K562 (cell line): ENCODE data around the gene IRX6. TPM values are rescaled to one million over a fixed set of nuclear protein-coding genes. Genes with fewer than 3 reads are reported as not detected.

Experiments
- ATAC-seq: fragments of 200-7000 bp; cut with Tn5 transposase; 3 replicates; pipeline ENCODE4 v1.9.1; 2020; ENCODE audit warnings: moderate library complexity
- BruUV-seq: library from RNA; stranded (reverse); fragments of 400-500 nt; replicated peaks from 2 replicates; lab custom pipeline; 2021; lab: Mats Ljungman, UMichigan
- CTCF ChIA-PET: fragments of 300-600 bp; formaldehyde crosslinking; extraction: SDS; loops from one replicate; lab custom pipeline; 2021; ENCODE audit warnings: low intra/inter-chr PET ratio; lab: Yijun Ruan, JAX
- POLR2A ChIA-PET: fragments of 300-600, 350-650 bp; sonication (Branson Sonifier 250); formaldehyde crosslinking; extraction: SDS; loops from one replicate; lab custom pipeline; 2021; ENCODE audit warnings: antibody characterized with exemption, inconsistent platforms; lab: Yijun Ruan, JAX
- DNase-seq, 4 experiments: peaks; one replicate each; pipeline versions ENCODE4 v3.0.0 to v3.0.0-alpha.2; 2011 to 2018; ENCODE audit warnings: low spot score in 3 of 4, mixed read lengths in 3 of 4; ENCODE audit errors: extremely low read depth in 1 of 4
- FAIRE-seq: peaks from 2 replicates; lab custom pipeline; 2011; peaks lifted over from hg19 to GRCh38; lab: Jason Lieb, UNC
- H2AFZ ChIP-seq: 2 replicates; pipeline ENCODE4 v1.6.0; 2011; ENCODE audit warnings: low read depth, low read length, control low read depth, inconsistent platforms
- H3K27ac ChIP-seq: fragments of 200-600 bp; 3 replicates; pipeline ENCODE4 v1.8.0; 2011; ENCODE audit warnings: low read depth, mild to moderate bottlenecking, control low read depth, inconsistent platforms, low read length, moderate library complexity, mixed read lengths; ENCODE audit errors: extremely low read depth
- H3K27me3 ChIP-seq, 2 experiments: fragments of 300-600 bp in 1 of 2; 2 replicates in 1 of 2; 3 replicates in 1 of 2; pipeline versions ENCODE4 v1.6.0 to v1.8.0; 2011; ENCODE audit warnings: inconsistent platforms in 2 of 2, low read length in 2 of 2, mild to moderate bottlenecking in 1 of 2, mixed read lengths in 1 of 2, moderate library complexity in 1 of 2; ENCODE audit not compliant: control insufficient read depth in 2 of 2, insufficient read depth in 2 of 2
- H3K36me3 ChIP-seq: fragments of 300-600 bp; 3 replicates; pipeline ENCODE4 v1.8.0; 2011; ENCODE audit warnings: mild to moderate bottlenecking, low read length, inconsistent platforms; ENCODE audit not compliant: control insufficient read depth, insufficient read depth
- H3K4me1 ChIP-seq, 2 experiments: fragments of 200-600 bp in 1 of 2; replicated peaks in 1 of 2; 2 replicates in 1 of 2; 3 replicates in 1 of 2; pipeline versions ENCODE4 v1.5.1 to v1.8.0; 2011; ENCODE audit warnings: inconsistent platforms in 2 of 2, low read length in 2 of 2, mild to moderate bottlenecking in 1 of 2, mixed read lengths in 1 of 2, moderate library complexity in 1 of 2; ENCODE audit not compliant: control insufficient read depth in 2 of 2, insufficient read depth in 2 of 2
- H3K4me2 ChIP-seq: 2 replicates; pipeline ENCODE4 v1.6.1; 2011; ENCODE audit warnings: low read length, control low read depth, inconsistent platforms, mixed read lengths; ENCODE audit not compliant: insufficient read depth
- H3K4me3 ChIP-seq: fragments of 200-600 bp; sonication (generic), shearing (Covaris generic); 2 replicates; pipeline ENCODE4 v1.5.1; 2016; ENCODE audit warnings: control low read depth, inconsistent platforms
- H3K79me2 ChIP-seq: fragments of 200-600 bp; 3 replicates; pipeline ENCODE4 v1.8.0; 2011; ENCODE audit warnings: low read length, inconsistent platforms; ENCODE audit not compliant: control insufficient read depth, insufficient read depth
- H3K9ac ChIP-seq, 2 experiments: 2 replicates each; pipeline versions ENCODE4 v1.6.0 to v1.6.1; 2011; ENCODE audit warnings: low read depth in 2 of 2, low read length in 2 of 2, control low read depth in 1 of 2, inconsistent platforms in 1 of 2, mild to moderate bottlenecking in 1 of 2, mixed read lengths in 1 of 2; ENCODE audit not compliant: insufficient read depth in 1 of 2
- H3K9me1 ChIP-seq: one replicate; pipeline ENCODE4 v1.6.0; 2011; ENCODE audit warnings: inconsistent platforms, mild to moderate bottlenecking, low read length, moderate library complexity; ENCODE audit not compliant: control insufficient read depth, insufficient read depth
- H3K9me3 ChIP-seq: replicated peaks from 2 replicates; pipeline ENCODE4 v1.5.1; 2011; ENCODE audit warnings: low read depth, low read length, inconsistent platforms; ENCODE audit not compliant: control insufficient read depth, insufficient read depth
- H4K20me1 ChIP-seq: replicated peaks from 2 replicates; pipeline ENCODE4 v1.6.1; 2011; ENCODE audit warnings: low read length, inconsistent platforms, mixed read lengths; ENCODE audit not compliant: control insufficient read depth, insufficient read depth
- FOXK2 ChIP-seq, 2 experiments: fragments of 450-650 bp; IDR thresholded peaks in 1 of 2; conservative IDR thresholded peaks in 1 of 2; 2 replicates each; pipeline ENCODE4 v1.6.1; 2016; ENCODE audit warnings: low read depth in 2 of 2, mild to moderate bottlenecking in 1 of 2
- HNRNPUL1 ChIP-seq: fragments of 200-400 bp; formaldehyde crosslinking; IDR thresholded peaks from 2 replicates; pipeline ENCODE4 v1.6.1; 2017; ENCODE audit warnings: low read length
- NR2C1 ChIP-seq, 2 experiments: fragments of 450-650 bp; IDR thresholded peaks; 2 replicates each; pipeline ENCODE4 v1.6.1; 2017; ENCODE audit warnings: mild to moderate bottlenecking in 2 of 2, antibody characterized with exemption in 1 of 2, inconsistent platforms in 1 of 2, missing compliant biosample characterization in 1 of 2, missing genetic modification characterization in 1 of 2
- ZNF124 ChIP-seq: sonication (generic); formaldehyde crosslinking; IDR thresholded peaks from 2 replicates; pipeline ENCODE4 v1.8.1; 2022; ENCODE audit warnings: missing genetic modification reagents
- ZNF318 ChIP-seq, 2 experiments: fragments of 450-650 bp; IDR thresholded peaks; 2 replicates each; pipeline ENCODE4 v1.6.1; 2016; ENCODE audit warnings: mild to moderate bottlenecking in 2 of 2, borderline replicate concordance in 1 of 2, low read depth in 1 of 2, moderate library complexity in 1 of 2
- WGBS: fragments of 100-300 bp; shearing (Covaris generic); methylation state at CpG from one replicate; pipeline ENCODE4 v1.1.6; 2016; ENCODE audit warnings: low coverage, mixed read lengths; ENCODE audit not compliant: insufficient coverage; ENCODE audit errors: missing lambda C conversion rate; 5-methylcytosine and 5-hydroxymethylcytosine counted together
- in situ Hi-C: fragments of 300-500 bp; cut with MboI; formaldehyde crosslinking; loops from 4 replicates; pipeline ENCODE4 v1.15.0; 2018; ENCODE audit warnings: inconsistent platforms, mixed read lengths
- intact Hi-C: fragments of 100-400 bp; cut with micrococcal nuclease; formaldehyde crosslinking; loops from 2 replicates; pipeline ENCODE4 v1.14.2; 2022
- polyA plus RNA-seq, 8 experiments: library from polyadenylated mRNA; depleted of rRNA in 4 of 8; stranded (reverse) in 5 of 8; unstranded in 3 of 8; fragments of >200 nt; fragmentation: Nextera tagmentation in 2 of 8; fragmentation: Illumina TruSeq in 1 of 8; extraction: Ambion mirVana in 2 of 8; extraction: Trizol in 1 of 8; gene quantifications; 2 replicates each; pipeline versions ENCODE4 v1.2.1 to v1.2.3, GENCODE V29; 2011 to 2014; ENCODE audit warnings: inconsistent platforms in 1 of 8, missing spikeins in 1 of 8
- total RNA-seq, 7 experiments: library from RNA; depleted of rRNA in 6 of 7; stranded (reverse); fragments of >200 nt in 6 of 7; fragmentation: Illumina TruSeq in 2 of 7; extraction: Trizol in 2 of 7; gene quantifications; 2 replicates each; pipeline versions ENCODE4 v1.2.1 to v1.2.3, GENCODE V29; 2011 to 2021; ENCODE audit warnings: low replicate concordance in 1 of 7

The IRX6 gene
- total and polyA plus RNA-seq, 9 of the 15 experiments (the other 6 are each of a cell fraction or from before 2014, with no cell fraction given): 0.07 to 0.29 (median 0.14) TPM; not detected in 4

DNA sequence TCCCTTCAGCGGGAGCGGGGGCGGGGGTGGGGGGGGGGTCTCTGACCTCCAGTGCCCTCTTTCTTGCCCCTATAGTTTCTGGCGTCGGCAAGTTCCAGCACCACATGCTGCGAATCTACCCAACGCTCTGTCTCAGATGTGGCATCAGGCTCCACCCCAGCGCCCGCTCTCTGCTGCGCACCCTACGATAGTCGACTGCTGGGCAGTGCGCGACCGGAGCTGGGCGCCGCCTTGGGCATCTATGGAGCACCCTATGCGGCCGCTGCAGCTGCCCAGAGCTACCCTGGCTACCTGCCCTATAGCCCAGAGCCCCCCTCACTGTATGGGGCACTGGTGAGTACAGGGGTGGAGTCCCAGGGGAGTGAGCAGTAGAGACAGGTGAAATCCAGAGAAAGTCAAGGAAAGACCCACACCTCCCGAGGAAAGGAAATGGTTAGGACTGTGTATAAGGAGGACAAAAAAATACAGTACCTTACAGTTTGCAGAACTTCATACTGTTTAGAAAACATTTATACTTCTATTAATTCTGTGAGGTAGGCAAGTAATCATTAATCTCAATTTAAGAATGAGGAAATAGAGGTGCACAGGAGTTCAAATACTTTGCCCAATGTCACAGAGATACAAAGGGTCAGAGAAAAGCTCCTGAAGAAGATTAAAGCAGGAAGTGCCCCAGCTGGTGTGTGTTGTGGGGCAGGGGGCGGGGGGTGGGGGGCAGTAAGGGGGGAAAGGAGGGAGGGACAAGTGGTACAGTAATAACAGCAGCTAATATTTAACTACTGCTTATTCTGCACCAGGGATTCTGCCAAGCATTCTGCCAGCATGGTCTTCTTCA lies 2.5 kb downstream of the IRX6 start:
- ChIA-PET POLR2A (no interaction called here), CTCF (no interaction called here)
- Histone ChIP-seq H3K27me3 (peaks cover 11 to 53% of the 10 kb centered on the region in 2 experiments; a peak in 3 of 5 replicates), H3K27ac (no peak overlapping the region), H3K36me3 (no peaks in the 10 kb centered on the region), H3K4me3 (no peak overlapping the region), H3K9me1 (no peaks in the 10 kb centered on the region), H3K4me1 (peaks cover 0 to 10% of the 10 kb centered on the region in 2 experiments; a peak in 1 of 5 replicates), H3K9ac (no peak overlapping the region), H3K79me2 (no peaks in the 10 kb centered on the region), H3K9me3 (no peaks in the 10 kb centered on the region), H3K4me2 (no peak overlapping the region), H4K20me1 (no peaks in the 10 kb centered on the region), H2AFZ (no peak overlapping the region)
- FAIRE-seq (no peak), DNase-seq (no peak), ATAC-seq (no peak)
- intact Hi-C loops: no loop called here
- in situ Hi-C loops: no loop called here
- BruUV-seq: no TSS peak
- 9% methylated on average over 14 of the region's 21 CpGs for WGBS
- TF ChIP-seq ZNF318 (IDR thresholded peaks at IDR 0.05; ENCODE audit: borderline replicate concordance in 1 of 2, low read depth in 1 of 2) (no peak), HNRNPUL1 (no peak), FOXK2 (conservative IDR thresholded peaks at IDR 0.05 in 1 of 2, IDR thresholded peaks at IDR 0.05 in 1 of 2; ENCODE audit: low read depth in 2 of 2) (no peak), ZNF124 (CRISPR knock-in tag) (no peak), NR2C1 (IDR thresholded peaks at IDR 0.05) (no peak), NR2C1 (tag; IDR thresholded peaks at IDR 0.05) (no peak)
